GM12878 (cell line): ENCODE data around the gene CYP4A22. TPM values are rescaled to one million over a fixed set of nuclear protein-coding genes. Genes with fewer than 3 reads are reported as not detected.
"Not testable (repeated sequence)": the region's sequence is repeated elsewhere in the genome, so short reads cannot be mapped to it uniquely, and the experiment has no call there.

ENCODE experiments used
- ATAC-seq: fragments of 200-7000 bp; cut with Tn5 transposase; 3 replicates; pipeline ENCODE4 v1.9.1; 2020; ENCODE audit warnings: mild to moderate bottlenecking, moderate library complexity
- BruUV-seq: library from RNA; stranded (reverse); fragments of 400-500 nt; replicated peaks from 2 replicates; lab custom pipeline; 2021; lab: Mats Ljungman, UMichigan
- CTCF ChIA-PET: fragments of 300-600 bp; sonication (Branson Sonifier 250); formaldehyde crosslinking; extraction: SDS; loops from one replicate; lab custom pipeline; 2021; ENCODE audit warnings: inconsistent platforms; lab: Yijun Ruan, JAX
- POLR2A ChIA-PET: fragments of 350-600 bp; formaldehyde crosslinking; extraction: SDS; loops from one replicate; lab custom pipeline; 2021; ENCODE audit warnings: inconsistent platforms; lab: Charles Lee
- RAD21 ChIA-PET: fragments of 300-600 bp; sonication (Branson Sonifier 250); formaldehyde crosslinking; loops from one replicate; lab custom pipeline; 2023; ENCODE audit warnings: antibody characterized with exemption; ENCODE audit not compliant: unreplicated experiment; lab: Charles Lee
- SMC1A ChIA-PET: fragments of 300-600 bp; sonication (Branson Sonifier 250); formaldehyde crosslinking; loops from one replicate; lab custom pipeline; 2023; ENCODE audit not compliant: unreplicated experiment, uncharacterized antibody; lab: Charles Lee
- DNase-seq: peaks from one replicate; pipeline ENCODE4 v3.0.0-alpha.2; 2011; ENCODE audit warnings: low read depth, low spot score
- FAIRE-seq: peaks from 3 replicates; lab custom pipeline; 2011; peaks lifted over from hg19 to GRCh38; lab: Jason Lieb, UNC
- H2AFZ ChIP-seq: 2 replicates; pipeline ENCODE4 v1.6.0; 2011; ENCODE audit warnings: low read depth, low read length, control low read depth; ENCODE audit not compliant: control insufficient read depth
- H3K27ac ChIP-seq: 2 replicates; pipeline ENCODE4 v1.5.1; 2011; ENCODE audit warnings: control low read depth; ENCODE audit not compliant: control insufficient read depth, insufficient read depth
- H3K27me3 ChIP-seq, 2 experiments: replicated peaks in 1 of 2; 2 replicates each; pipeline versions ENCODE4 v1.6.0 to v1.6.1; 2011; ENCODE audit warnings: low read length in 1 of 2; ENCODE audit not compliant: control insufficient read depth in 2 of 2, insufficient read depth in 2 of 2
- H3K36me3 ChIP-seq, 2 experiments: 2 replicates each; pipeline ENCODE4 v1.5.1; 2011; ENCODE audit warnings: low read length in 1 of 2; ENCODE audit not compliant: control insufficient read depth in 2 of 2, insufficient read depth in 2 of 2
- H3K4me1 ChIP-seq: 2 replicates; pipeline ENCODE4 v1.6.1; 2011; ENCODE audit warnings: mild to moderate bottlenecking, low read length, moderate library complexity, mixed read lengths; ENCODE audit not compliant: control insufficient read depth, insufficient read depth
- H3K4me2 ChIP-seq: 2 replicates; pipeline ENCODE4 v1.6.0; 2011; ENCODE audit warnings: control low read depth; ENCODE audit not compliant: control insufficient read depth, insufficient read depth
- H3K4me3 ChIP-seq: fragments of 200-600 bp; sonication (generic); 2 replicates; pipeline ENCODE4 v1.5.1; 2016
- H3K79me2 ChIP-seq: 2 replicates; pipeline ENCODE4 v1.6.0; 2011; ENCODE audit warnings: low read length; ENCODE audit not compliant: control insufficient read depth, insufficient read depth
- H3K9ac ChIP-seq: 2 replicates; pipeline ENCODE4 v1.8.0; 2011; ENCODE audit warnings: low read length, control low read depth, mixed read lengths; ENCODE audit not compliant: control insufficient read depth, insufficient read depth
- H3K9me3 ChIP-seq: replicated peaks from 3 replicates; pipeline ENCODE4 v1.5.1; 2011; ENCODE audit warnings: mild to moderate bottlenecking, low read length; ENCODE audit not compliant: control insufficient read depth, insufficient read depth
- H4K20me1 ChIP-seq: 2 replicates; pipeline ENCODE4 v1.6.0; 2011; ENCODE audit not compliant: control insufficient read depth, insufficient read depth
- EZH2 ChIP-seq: IDR thresholded peaks from 2 replicates; pipeline ENCODE4 v1.6.1; 2012; ENCODE audit warnings: low read depth, mild to moderate bottlenecking, control low read depth, inconsistent platforms, low read length, borderline replicate concordance; ENCODE audit not compliant: control insufficient read depth
- ZBTB33 ChIP-seq: fragments of 450-650 bp; IDR thresholded peaks from 2 replicates; pipeline ENCODE4 v1.6.1; 2017; ENCODE audit warnings: mild to moderate bottlenecking
- ZZZ3 ChIP-seq: IDR thresholded peaks from 2 replicates; pipeline ENCODE4 v1.6.1; 2011; ENCODE audit warnings: low read depth; ENCODE audit not compliant: control insufficient read depth, insufficient read length
- WGBS: methylation state at CpG from one replicate; pipeline ENCODE4 v1.1.6; 2016; ENCODE audit warnings: low lambda C conversion rate; ENCODE audit not compliant: insufficient replicate concordance, insufficient coverage; ENCODE audit errors: missing lambda C conversion rate; 5-methylcytosine and 5-hydroxymethylcytosine counted together
- in situ Hi-C: fragments of 300-500 bp; cut with MboI; formaldehyde crosslinking; loops from 9 replicates; pipeline ENCODE4 v1.14.3; 2018; ENCODE audit warnings: mixed read lengths
- intact Hi-C: fragments of 100-400 bp; cut with micrococcal nuclease; formaldehyde crosslinking; loops from one replicate; pipeline ENCODE4 v1.14.2; 2022; ENCODE audit not compliant: unreplicated experiment
- polyA plus RNA-seq, 11 experiments: library from polyadenylated mRNA; depleted of rRNA in 4 of 11; unstranded in 6 of 11; stranded (reverse) in 5 of 11; fragments of >200 nt; fragmentation: Nextera tagmentation in 4 of 11; fragmentation: Illumina TruSeq in 1 of 11; extraction: Ambion mirVana in 4 of 11; extraction: Trizol in 1 of 11; gene quantifications; 1 replicate in 1 of 11; 2 replicates in 10 of 11; pipeline versions ENCODE4 v1.2.1 to v1.2.3, GENCODE V29; 2011 to 2016; ENCODE audit warnings: inconsistent platforms in 2 of 11, missing spikeins in 2 of 11, low read depth in 1 of 11
- total RNA-seq, 4 experiments: library from RNA; depleted of rRNA in 3 of 4; stranded (reverse); fragments of >200 nt in 3 of 4; fragmentation: Illumina TruSeq in 1 of 4; extraction: Trizol in 1 of 4; gene quantifications; 2 replicates each; pipeline versions ENCODE4 v1.2.1 to v1.2.3, GENCODE V29; 2013 to 2021

The CYP4A22 gene
- total and polyA plus RNA-seq, 10 of the 15 experiments (the other 5 are each of a cell fraction or from before 2014, with no cell fraction given) = not detected

GRCh38 chr1:47193496-47193895 lies 56.3 kb downstream of the CYP4A22 start:
- WGBS = 52% methylated on average over 10 of the region's 10 CpGs
- H3K4me3 ChIP-seq, H3K4me2 ChIP-seq, FAIRE-seq, H2AFZ ChIP-seq, H3K27me3 ChIP-seq, DNase-seq, H3K79me2 ChIP-seq, ATAC-seq, POLR2A ChIA-PET, H3K36me3 ChIP-seq, H3K9ac ChIP-seq, H4K20me1 ChIP-seq, H3K4me1 ChIP-seq, BruUV-seq, H3K27ac ChIP-seq, H3K9me3 ChIP-seq: not testable (repeated sequence)
- ChIA-PET CTCF (interaction anchor here (0.6 to 6.5 kb wide), 24 partner anchors 9 to 537 kb away, joined by 3 to 71 read pairs (median 4); no protein-coding TSS in a partner anchor), SMC1A (interaction anchor here (1.7 to 2.5 kb wide), 3 partner anchors 10 to 70 kb away, joined by 3 to 13 read pairs (median 10); no protein-coding TSS in a partner anchor), RAD21 (interaction anchor here (1.1 to 2.4 kb wide), 4 partner anchors 15 to 244 kb away, joined by 3 to 22 read pairs (median 6); partner anchors contain the start of gene FOXD2)
- in situ Hi-C loops = loop anchor here (5.0 kb wide), 1 partner anchor 529 kb away; no protein-coding TSS in a partner anchor
- intact Hi-C loops = loop anchor here (2.0 to 10.0 kb wide), 3 partner anchors 69 to 519 kb away; no protein-coding TSS in a partner anchor

GRCh38 chr1:47194311-47194710 lies 57.1 kb downstream of the CYP4A22 start:
- H3K9ac ChIP-seq = no peak overlapping the region
- H4K20me1 ChIP-seq = no peaks in the 10 kb centered on the region
- peaks cover 4 to 5% of the 10 kb centered on the region in 2 experiments; a peak in 2 of 4 replicates for H3K27me3 ChIP-seq
- no peak for TF ChIP-seq EZH2
- no peak for TF ChIP-seq ZZZ3
- no peak for TF ChIP-seq ZBTB33
- H3K9me3 ChIP-seq = no peaks in the 10 kb centered on the region
- H3K36me3 ChIP-seq = no peaks in the 10 kb centered on the region
- H3K79me2 ChIP-seq = no peaks in the 10 kb centered on the region
- BruUV-seq = no TSS peak
- no peaks in the 10 kb centered on the region for H3K4me1 ChIP-seq
- CTCF ChIA-PET = interaction anchor here (0.7 to 6.5 kb wide), 9 partner anchors 11 to 242 kb away, joined by 4 to 71 read pairs (median 6); no protein-coding TSS in a partner anchor
- FAIRE-seq (no peak), DNase-seq (no peak), ATAC-seq (no peak)
- H3K27ac ChIP-seq = no peak overlapping the region
- POLR2A ChIA-PET = no interaction called here
- no peak overlapping the region for H3K4me2 ChIP-seq
- in situ Hi-C loops = loop anchor here (5.0 kb wide), 1 partner anchor 528 kb away; no protein-coding TSS in a partner anchor
- no peak overlapping the region for H3K4me3 ChIP-seq
- intact Hi-C loops = loop anchor here (5.0 to 10.0 kb wide), 2 partner anchors 230 to 518 kb away; no protein-coding TSS in a partner anchor
- SMC1A ChIA-PET = interaction anchor here (1.7 to 2.5 kb wide), 3 partner anchors 9 to 69 kb away, joined by 3 to 13 read pairs (median 10); no protein-coding TSS in a partner anchor
- RAD21 ChIA-PET = interaction anchor here (1.1 kb wide), 1 partner anchor 144 kb away, joined by 3 read pairs; no protein-coding TSS in a partner anchor
- no peak overlapping the region for H2AFZ ChIP-seq

GRCh38 chr1:47195981-47196380 lies 58.7 kb downstream of the CYP4A22 start:
- H3K9me3 ChIP-seq, FAIRE-seq, H3K9ac ChIP-seq, RAD21 ChIA-PET, H3K4me2 ChIP-seq, DNase-seq, H2AFZ ChIP-seq, SMC1A ChIA-PET, H3K79me2 ChIP-seq, H3K4me3 ChIP-seq, BruUV-seq, POLR2A ChIA-PET, ATAC-seq, H3K27me3 ChIP-seq, H4K20me1 ChIP-seq, H3K36me3 ChIP-seq, H3K27ac ChIP-seq, H3K4me1 ChIP-seq, in situ Hi-C loops: not testable (repeated sequence)
- WGBS = 47% methylated on average over 9 of the region's 9 CpGs
- intact Hi-C loops = loop anchor here (10.0 kb wide), 1 partner anchor 229 kb away; no protein-coding TSS in a partner anchor
- CTCF ChIA-PET = interaction anchor here (1.0 to 4.6 kb wide), 3 partner anchors 50 to 67 kb away, joined by 4 to 62 read pairs (median 9); no protein-coding TSS in a partner anchor
